Measurements from ENCODE around the gene MFF. TPM values are rescaled to one million over a fixed set of nuclear protein-coding genes. Genes with fewer than 3 reads are reported as not detected.

Gene MFF, protein sequence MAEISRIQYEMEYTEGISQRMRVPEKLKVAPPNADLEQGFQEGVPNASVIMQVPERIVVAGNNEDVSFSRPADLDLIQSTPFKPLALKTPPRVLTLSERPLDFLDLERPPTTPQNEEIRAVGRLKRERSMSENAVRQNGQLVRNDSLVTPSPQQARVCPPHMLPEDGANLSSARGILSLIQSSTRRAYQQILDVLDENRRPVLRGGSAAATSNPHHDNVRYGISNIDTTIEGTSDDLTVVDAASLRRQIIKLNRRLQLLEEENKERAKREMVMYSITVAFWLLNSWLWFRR
- total RNA-seq = 77.9 and 93.0 TPM in 2 replicates
- polyA plus RNA-seq = 102 and 174 TPM in 2 replicates
- 92.6 and 123 TPM in 2 replicates for polyA plus RNA-seq (2012)
- 14.7 and 26.4 TPM in 2 replicates for polyA minus RNA-seq (ENCODE audit: low replicate concordance)

DNA sequence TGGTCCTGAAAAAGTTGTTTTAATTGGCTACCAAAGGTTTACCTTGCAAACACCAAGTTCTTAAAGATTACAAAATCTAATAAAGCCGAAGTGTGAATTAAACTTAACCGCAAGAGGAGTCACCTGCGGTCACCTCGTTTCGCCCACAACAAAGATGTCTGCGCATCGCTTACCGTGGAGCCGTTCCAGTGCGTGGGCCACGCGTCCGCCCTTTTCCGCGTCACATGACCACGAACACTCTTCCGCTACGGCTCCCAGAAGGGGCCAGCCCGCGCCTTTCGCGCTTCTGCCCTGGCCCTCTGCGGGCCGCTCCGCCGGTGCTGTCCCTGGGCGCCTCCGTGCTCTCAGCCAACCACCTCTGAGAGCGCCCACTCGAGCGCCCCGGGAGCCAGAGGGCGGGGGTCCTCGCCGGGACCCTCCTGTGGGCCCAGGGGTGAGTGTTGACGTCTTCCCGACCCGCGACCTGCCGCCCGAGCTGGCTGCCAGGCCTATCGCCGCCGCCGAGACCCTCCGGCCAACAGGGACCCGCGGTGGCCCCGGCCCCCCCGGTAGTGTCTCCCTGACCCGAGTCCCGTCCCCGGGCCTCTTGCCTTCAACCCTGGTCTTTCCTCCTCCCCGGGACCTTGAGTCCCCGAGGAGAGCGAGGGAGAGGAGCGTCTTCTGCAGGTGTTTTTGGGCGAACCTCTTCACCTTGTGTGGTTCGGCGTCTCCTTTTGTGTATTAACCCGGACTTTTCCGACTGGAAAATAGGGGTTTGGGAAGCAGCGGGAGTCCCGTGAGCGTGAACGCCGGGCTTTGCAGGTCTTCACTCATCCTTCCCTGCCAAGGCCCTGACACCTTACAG lies at the start of gene MFF:
MFF (plus strand) TSS at position 257 of the 844 bp plus-strand sequence. CDS start 5,415 bp downstream, outside the sequence.
- Histone ChIP-seq H3K9ac (ENCODE audit: insufficient read depth, low read length) (peak within 1 kb of the TSS; percentile 87), H3K27me3 (ENCODE audit: control insufficient read depth, insufficient read depth, low read length) (no peaks in the 10 kb centered on the region), H2AFZ (ENCODE audit: low read length) (peak within 1 kb of the TSS; percentile 98), H3K9me3 (ENCODE audit: control insufficient read depth, insufficient read depth, low read depth, low read length) (no peaks in the 10 kb centered on the region), H3K79me2 (ENCODE audit: control insufficient read depth, insufficient read depth, low read length) (peaks cover 41% of the 10 kb centered on the region), H3K27ac (ENCODE audit: insufficient read depth, low read length) (peak within 1 kb of the TSS; percentile 90), H4K20me1 (ENCODE audit: control insufficient read depth, extremely low read depth, insufficient read depth, low read length) (no peaks in the 10 kb centered on the region), H3K4me2 (ENCODE audit: extremely low read depth, insufficient read depth, low read length) (peak within 1 kb of the TSS; percentile 96), H3K4me3 (replicated peaks in 1 of 4; ENCODE audit: control extremely low read depth in 1 of 4, insufficient read depth in 1 of 4, low read depth in 3 of 4, low read length in 4 of 4) (peak within 1 kb of the TSS; percentile 81 to 99 (median 92)), H3K4me1 (ENCODE audit: control insufficient read depth, extremely low read depth, insufficient read depth, low read length) (no peaks in the 10 kb centered on the region), H3K36me3 (ENCODE audit: control insufficient read depth, insufficient read depth, low read length) (no peaks in the 10 kb centered on the region)
- TF ChIP-seq EZH2 (IDR thresholded peaks at IDR 0.05; ENCODE audit: low read length, missing control alignments) = no peak
- peak; percentile 93 for DNase-seq (ENCODE audit: low read depth in 2 of 2)

DNA sequence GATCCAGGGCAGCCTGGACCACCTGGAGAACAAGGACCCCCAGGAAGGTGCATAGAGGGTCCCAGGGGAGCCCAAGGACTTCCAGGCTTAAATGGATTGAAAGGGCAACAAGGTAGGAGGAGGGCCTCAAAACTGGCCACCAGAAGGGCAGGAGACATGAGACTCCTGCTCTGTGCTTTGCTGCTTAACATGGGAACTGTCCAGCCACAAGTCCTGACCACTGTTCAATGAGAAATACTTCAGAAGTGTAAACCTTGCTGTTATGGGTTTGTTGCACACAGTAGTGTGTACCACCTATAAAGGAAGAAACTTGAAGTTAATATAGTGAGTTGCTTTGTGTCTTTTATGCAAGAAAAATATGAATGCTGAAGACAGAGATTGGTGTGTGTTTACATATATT lies 44.2 kb upstream of the MFF start:
- TF ChIP-seq, protein P1, sequence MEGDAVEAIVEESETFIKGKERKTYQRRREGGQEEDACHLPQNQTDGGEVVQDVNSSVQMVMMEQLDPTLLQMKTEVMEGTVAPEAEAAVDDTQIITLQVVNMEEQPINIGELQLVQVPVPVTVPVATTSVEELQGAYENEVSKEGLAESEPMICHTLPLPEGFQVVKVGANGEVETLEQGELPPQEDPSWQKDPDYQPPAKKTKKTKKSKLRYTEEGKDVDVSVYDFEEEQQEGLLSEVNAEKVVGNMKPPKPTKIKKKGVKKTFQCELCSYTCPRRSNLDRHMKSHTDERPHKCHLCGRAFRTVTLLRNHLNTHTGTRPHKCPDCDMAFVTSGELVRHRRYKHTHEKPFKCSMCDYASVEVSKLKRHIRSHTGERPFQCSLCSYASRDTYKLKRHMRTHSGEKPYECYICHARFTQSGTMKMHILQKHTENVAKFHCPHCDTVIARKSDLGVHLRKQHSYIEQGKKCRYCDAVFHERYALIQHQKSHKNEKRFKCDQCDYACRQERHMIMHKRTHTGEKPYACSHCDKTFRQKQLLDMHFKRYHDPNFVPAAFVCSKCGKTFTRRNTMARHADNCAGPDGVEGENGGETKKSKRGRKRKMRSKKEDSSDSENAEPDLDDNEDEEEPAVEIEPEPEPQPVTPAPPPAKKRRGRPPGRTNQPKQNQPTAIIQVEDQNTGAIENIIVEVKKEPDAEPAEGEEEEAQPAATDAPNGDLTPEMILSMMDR (conservative IDR thresholded peaks at IDR 0.05 in 1 of 2, IDR thresholded peaks at IDR 0.05 in 1 of 2; ENCODE audit: low read depth in 1 of 2, low read length in 2 of 2) = no peak
- no peak for TF ChIP-seq EZH2 (IDR thresholded peaks at IDR 0.05; ENCODE audit: low read length, missing control alignments)
- H3K27ac ChIP-seq (ENCODE audit: insufficient read depth, low read length) = no peak overlapping the region
- H2AFZ ChIP-seq (ENCODE audit: low read length) = no peak overlapping the region
- H3K4me1 ChIP-seq (ENCODE audit: control insufficient read depth, extremely low read depth, insufficient read depth, low read length) = no peaks in the 10 kb centered on the region
- H3K79me2 ChIP-seq (ENCODE audit: control insufficient read depth, insufficient read depth, low read length) = no peaks in the 10 kb centered on the region
- H3K36me3 ChIP-seq (ENCODE audit: control insufficient read depth, insufficient read depth, low read length) = no peaks in the 10 kb centered on the region
- H3K27me3 ChIP-seq (ENCODE audit: control insufficient read depth, insufficient read depth, low read length) = no peaks in the 10 kb centered on the region
- H3K4me3 ChIP-seq (replicated peaks in 1 of 4; ENCODE audit: control extremely low read depth in 1 of 4, insufficient read depth in 1 of 4, low read depth in 3 of 4, low read length in 4 of 4) = no peak overlapping the region
- DNase-seq (ENCODE audit: low read depth in 2 of 2) = peak in 1 of 2 donors; percentile 6
- no peaks in the 10 kb centered on the region for H4K20me1 ChIP-seq (ENCODE audit: control insufficient read depth, extremely low read depth, insufficient read depth, low read length)
- no peaks in the 10 kb centered on the region for H3K9me3 ChIP-seq (ENCODE audit: control insufficient read depth, insufficient read depth, low read depth, low read length)
- no peak overlapping the region for H3K9ac ChIP-seq (ENCODE audit: insufficient read depth, low read length)
- no peak overlapping the region for H3K4me2 ChIP-seq (ENCODE audit: extremely low read depth, insufficient read depth, low read length)

DNA sequence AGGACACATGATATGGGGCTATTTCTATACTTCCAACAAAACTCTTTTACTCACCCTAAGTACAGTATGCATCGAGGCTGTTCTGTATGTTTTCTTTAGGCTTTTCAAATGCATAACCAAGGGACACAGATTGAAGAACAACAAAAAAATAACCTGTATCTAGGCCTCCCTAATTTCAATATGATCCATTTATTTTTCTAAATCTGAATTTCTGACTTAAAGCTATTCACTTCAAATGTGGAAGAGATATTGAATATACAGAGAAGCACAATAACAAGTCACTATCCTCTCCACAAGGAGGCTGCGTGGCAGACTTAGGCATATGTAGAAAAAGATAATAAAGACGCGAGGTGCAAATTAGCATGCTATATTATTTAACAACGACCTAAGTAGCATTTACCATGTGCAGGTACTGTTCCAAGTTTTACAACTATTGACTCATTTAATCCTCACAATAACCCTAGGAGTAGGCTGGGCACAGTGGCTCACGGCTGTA lies 39.3 kb upstream of the MFF start:
- Histone ChIP-seq H3K36me3 (ENCODE audit: control insufficient read depth, insufficient read depth, low read length) (no peaks in the 10 kb centered on the region), H4K20me1 (ENCODE audit: control insufficient read depth, extremely low read depth, insufficient read depth, low read length) (no peaks in the 10 kb centered on the region), H3K4me1 (ENCODE audit: control insufficient read depth, extremely low read depth, insufficient read depth, low read length) (no peaks in the 10 kb centered on the region), H3K4me3 (replicated peaks in 1 of 4; ENCODE audit: control extremely low read depth in 1 of 4, insufficient read depth in 1 of 4, low read depth in 3 of 4, low read length in 4 of 4) (no peak overlapping the region), H3K4me2 (ENCODE audit: extremely low read depth, insufficient read depth, low read length) (no peak overlapping the region), H3K27me3 (ENCODE audit: control insufficient read depth, insufficient read depth, low read length) (no peaks in the 10 kb centered on the region), H3K9ac (ENCODE audit: insufficient read depth, low read length) (no peak overlapping the region), H3K27ac (ENCODE audit: insufficient read depth, low read length) (no peak overlapping the region), H2AFZ (ENCODE audit: low read length) (no peak overlapping the region), H3K9me3 (ENCODE audit: control insufficient read depth, insufficient read depth, low read depth, low read length) (no peaks in the 10 kb centered on the region), H3K79me2 (ENCODE audit: control insufficient read depth, insufficient read depth, low read length) (no peaks in the 10 kb centered on the region)
- TF ChIP-seq, protein P1 (conservative IDR thresholded peaks at IDR 0.05 in 1 of 2, IDR thresholded peaks at IDR 0.05 in 1 of 2; ENCODE audit: low read depth in 1 of 2, low read length in 2 of 2) = no peak
- no peak for TF ChIP-seq EZH2 (IDR thresholded peaks at IDR 0.05; ENCODE audit: low read length, missing control alignments)
- no peak for DNase-seq (ENCODE audit: low read depth in 2 of 2)

Data from fibroblast of lung (primary cell).